Measurements from ENCODE around the gene ZNF335. TPM values are rescaled to one million over a fixed set of nuclear protein-coding genes. Genes with fewer than 3 reads are reported as not detected.
"Not testable (repeated sequence)": the region's sequence is repeated elsewhere in the genome, so short reads cannot be mapped to it uniquely, and the experiment has no call there.

Gene ZNF335
- total RNA-seq, 1 donor from 2014 or later = 6.0 TPM

DNA sequence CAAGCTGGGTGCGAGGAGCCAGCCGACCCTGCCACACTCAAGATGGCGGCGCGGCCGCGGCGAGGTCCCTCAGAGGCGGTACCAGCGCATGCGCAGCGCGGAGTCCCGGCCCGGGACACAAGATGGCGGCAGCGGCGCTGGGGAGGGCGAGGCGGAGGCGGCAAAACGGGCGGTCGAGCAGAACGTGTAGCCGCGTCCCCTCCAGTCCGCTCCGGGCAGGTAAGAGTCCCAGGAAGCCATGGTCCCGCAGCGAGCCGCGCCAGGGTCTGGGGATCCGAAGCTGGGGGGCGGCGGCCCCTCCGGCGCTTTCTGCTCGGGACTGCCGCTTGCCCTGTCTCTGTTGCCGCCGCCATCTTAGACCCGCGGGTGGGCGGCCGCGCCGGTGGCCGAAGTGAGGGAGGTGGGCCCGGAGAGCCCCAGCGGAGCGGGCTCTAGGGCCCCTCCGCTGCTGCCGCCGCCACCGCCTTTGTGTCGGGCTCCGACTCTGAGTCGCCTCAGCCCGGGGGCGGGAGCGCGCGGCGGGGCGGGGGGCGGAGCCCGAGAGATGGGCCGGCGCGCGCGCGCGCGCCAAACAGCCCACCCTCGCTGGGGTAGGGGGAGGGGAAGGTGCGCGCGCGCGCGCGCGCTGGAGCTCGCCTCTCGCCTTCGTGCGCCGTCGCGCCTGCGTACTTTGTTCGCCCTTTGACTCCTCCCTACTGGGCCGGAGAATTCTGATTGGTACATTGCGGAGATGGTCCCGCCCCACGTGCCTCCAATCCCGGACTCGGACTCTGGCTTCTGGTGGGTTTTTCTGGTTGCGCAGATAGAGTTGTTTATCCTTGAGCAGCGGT is 37.2 kb downstream of the ZNF335 start, which contains the start of gene PCIF1:
TSS of gene PCIF1 (plus strand) at position 98 of the 830 bp plus-strand sequence. CDS start 4,317 bp downstream, outside the sequence.
- DNase-seq (ENCODE audit: low read depth in 2 of 2) = peak; percentile 96 to 98

GRCh38 chr20:45934046-45934585 is 37.9 kb downstream of the ZNF335 start:
- DNase-seq (ENCODE audit: low read depth in 2 of 2) = peak; percentile 7 to 59

DNA sequence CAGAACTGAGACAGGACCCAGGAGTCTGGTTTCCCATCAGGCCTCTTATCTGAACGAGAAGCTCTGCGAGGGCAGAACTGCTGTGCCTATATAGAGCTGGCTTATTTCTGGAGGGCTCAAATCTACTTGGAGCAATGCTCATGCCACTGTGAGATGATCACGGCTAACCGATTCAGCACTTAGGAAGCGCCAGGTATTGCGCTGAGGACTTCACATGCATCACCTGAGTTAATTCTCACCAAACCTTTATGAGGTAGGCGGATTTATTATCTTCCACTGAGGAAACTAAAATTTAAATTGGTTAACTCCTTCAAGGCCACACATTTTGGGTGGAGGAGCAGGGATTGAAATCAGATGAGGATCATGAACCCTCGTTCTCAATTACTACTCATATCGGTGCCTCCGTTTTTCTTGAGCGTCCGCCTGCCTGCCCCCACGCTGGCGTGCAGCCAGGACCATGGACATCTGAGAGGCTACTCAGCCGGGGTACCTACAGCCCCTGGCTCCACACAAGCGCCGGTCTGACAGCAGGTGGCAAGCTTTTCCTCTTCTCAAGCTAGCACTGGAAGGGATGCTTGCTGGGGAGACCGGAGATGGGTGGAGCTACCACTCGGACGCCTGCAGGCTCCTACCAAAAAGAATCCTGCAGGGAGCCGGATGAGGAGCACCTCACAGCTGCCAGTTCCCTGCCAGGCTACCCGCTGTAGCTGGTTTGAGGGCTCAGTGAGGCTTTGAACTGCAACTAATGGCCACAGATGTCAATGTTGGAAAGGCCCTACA is 38.5 kb downstream of the ZNF335 start:
- peak; percentile 17 to 71 for DNase-seq (ENCODE audit: low read depth in 2 of 2)

DNA sequence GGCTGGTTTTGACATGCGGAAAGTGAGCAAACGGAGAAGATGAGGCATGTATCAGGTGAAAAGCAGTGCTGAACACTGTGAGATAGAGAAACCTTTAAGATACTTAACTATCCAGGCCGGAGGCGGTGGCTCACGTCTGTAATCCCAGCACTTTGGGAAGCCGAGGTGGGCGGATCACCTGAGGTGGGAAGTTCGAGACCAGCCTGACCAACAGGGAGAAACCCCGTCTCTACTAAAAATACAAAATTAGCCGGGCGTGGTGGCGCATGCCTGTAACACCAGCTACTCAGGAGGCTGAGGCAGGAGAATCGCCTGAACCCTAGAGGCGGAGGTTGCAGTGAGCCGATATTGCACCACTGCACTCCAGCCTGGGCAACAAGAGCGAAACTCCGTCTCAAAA is 40.3 kb downstream of the ZNF335 start:
- not testable (repeated sequence) for DNase-seq (ENCODE audit: low read depth in 2 of 2)

DNA sequence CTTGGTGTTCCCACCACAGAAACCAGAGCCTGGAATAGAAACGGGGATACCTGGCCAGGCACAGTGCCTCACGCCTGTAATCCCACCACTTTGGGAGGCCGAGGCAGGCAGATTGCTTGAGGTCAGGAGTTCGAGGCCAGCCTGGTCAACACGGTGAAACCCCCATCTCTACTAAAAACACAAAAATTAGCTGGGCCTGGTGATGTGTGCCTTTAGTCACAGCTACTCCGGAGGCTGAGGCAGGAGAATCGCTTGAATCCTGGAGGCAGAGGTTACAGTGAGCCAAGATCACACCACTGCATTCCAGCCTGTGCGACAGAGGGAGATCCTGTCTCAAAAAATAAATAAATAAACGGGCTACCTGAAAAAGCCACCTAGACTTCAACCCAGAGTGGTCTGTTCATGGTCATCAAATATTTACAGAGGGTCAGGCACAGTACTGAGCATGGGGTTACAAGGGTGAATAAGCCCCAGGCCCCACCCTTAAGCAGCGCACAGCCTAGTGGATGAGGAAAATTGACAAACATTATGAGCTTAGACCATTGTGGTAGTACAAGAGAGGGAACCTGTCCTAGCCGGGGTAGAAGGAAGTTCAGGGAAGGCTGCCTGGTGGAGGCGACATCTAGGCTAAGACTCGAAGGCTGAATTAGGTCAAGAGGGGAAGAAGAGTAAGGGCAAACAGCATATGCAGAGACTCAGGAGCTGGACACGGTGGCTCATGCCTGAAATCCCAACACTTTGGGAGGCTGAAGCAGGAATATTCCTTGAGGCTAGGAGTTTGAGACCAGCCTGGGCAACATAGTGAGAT is 44.7 kb downstream of the ZNF335 start:
- DNase-seq (ENCODE audit: low read depth in 2 of 2) = no peak

- DNase-seq (ENCODE audit: low read depth in 2 of 2) = no peak
These were observed 45.3 kb downstream of the ZNF335 start for GRCh38 chr20:45926731-45927070.

DNA sequence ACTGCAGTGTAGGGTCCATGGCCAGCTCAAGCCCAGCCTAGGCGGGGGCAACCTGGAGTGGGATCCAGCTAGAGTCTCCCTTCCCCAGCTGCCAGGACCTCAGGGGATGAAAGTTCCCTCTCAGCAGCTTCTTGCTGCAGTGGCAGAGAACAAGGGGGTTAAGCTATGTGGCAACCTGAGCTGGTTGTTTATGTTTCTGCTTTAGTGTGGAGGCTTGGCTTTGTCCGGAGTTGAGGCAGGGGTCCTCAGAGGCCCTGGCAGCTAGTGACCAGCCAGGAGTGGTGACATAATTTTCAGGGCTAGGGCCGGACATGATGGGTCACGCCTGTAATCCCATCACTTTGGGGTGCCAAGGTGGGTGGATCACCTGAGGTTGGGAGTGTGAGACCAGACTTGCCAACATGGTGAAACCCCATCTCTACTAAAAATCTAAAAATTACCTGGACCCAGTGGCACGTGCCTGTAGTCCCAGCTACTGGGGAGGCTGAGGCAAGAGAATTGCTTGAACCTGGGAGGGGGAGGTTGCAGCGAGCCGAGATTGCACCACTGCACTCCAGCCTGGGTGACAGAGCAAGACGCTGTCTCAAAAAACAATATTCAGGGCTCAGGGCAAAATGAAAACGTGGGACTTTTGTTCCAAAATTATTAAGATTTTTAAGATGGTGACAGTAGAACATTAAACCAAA is 46.0 kb downstream of the ZNF335 start:
- DNase-seq (ENCODE audit: low read depth in 2 of 2) = no peak

DNA sequence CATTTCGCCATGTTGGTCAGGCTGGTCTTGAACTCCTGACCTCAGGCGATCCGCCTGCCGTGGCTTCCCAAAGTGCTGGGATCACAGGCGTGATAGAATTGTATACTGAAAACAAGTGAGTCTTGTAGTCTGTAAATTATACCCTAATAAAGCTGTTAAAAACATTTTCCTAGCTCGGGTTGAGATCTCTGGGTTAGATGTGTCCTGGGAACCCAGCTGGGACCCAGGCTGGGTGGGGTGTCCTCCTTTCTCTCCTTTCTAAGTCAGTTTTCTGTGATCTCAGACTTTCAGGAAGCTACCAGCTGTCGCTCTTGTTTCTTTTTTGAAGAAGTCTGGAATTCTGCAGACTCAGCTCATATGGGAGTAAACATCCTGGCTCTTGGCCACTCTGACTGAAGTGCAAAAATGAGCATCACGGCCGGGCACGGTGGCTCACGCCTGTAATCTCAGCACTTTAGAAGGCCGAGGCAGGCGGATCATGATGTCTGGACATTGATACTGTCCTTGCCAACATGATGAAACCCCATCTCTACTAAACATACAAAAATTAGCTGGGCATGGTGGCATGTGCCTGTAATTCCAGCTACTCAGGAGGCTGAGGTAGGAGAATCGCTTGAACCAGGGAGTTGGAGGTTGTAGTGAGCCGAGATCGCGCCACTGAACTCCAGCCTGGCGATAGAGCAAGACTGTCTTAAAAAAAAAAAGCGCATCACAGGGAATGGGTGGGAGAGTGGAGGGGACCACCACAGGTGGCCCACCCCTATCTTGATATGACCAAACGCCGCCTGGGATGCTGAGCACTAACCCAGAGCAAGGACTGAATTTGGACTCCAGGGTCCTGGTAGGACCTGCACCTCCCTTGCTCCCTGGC is 47.4 kb downstream of the ZNF335 start:
- peak; percentile 3 to 66 for DNase-seq (ENCODE audit: low read depth in 2 of 2)

- DNase-seq (ENCODE audit: low read depth in 2 of 2) = no peak
These were observed 50.4 kb downstream of the ZNF335 start for GRCh38 chr20:45921337-45922189.

DNA sequence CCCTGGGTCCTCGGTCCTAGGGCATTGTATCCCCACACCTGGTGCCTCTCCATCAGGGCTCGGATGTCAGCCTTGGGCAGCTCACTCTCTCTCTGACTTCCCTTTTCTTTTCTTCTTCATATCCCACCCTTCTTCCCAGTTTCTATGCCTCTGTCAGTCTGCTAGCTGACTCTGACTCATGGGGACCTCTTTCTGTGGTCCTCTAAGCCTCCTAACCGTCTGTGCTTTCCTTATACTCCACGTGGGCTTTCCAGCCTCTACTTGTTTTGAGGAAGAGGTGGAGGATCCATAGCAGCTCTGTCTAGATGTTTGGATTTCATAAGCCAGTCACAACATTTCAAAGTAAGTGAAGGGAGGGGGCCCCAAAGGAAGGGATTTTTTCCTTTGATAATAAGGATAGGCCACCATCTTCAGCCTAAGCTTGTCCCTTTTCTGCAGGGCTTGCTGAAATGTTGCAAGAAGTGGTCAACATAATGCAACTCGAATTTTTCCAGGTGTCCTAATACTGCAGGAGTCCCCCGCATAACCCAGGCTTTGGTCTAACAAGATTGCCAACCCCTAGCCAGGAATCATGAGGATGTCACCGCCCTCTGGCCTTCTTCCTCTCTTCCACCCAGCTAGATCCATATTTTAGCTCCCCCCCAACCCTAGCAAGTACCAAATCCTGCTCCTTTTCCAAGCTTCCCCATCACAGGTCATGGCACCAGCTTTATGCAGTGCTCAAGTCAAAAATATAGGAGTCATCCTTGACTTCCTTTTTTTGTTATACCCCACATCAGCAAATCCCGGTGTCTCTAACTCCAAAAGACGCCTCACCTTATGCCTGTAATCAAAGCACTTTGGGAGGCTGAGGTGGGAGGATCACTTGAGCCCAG is 51.3 kb downstream of the ZNF335 start:
- DNase-seq (ENCODE audit: low read depth in 2 of 2) = peak in 1 of 2 donors; percentile 24

GRCh38 chr20:45919542-45920399 is 52.2 kb downstream of the ZNF335 start:
- peak; percentile 47 to 90 for DNase-seq (ENCODE audit: low read depth in 2 of 2)

DNA sequence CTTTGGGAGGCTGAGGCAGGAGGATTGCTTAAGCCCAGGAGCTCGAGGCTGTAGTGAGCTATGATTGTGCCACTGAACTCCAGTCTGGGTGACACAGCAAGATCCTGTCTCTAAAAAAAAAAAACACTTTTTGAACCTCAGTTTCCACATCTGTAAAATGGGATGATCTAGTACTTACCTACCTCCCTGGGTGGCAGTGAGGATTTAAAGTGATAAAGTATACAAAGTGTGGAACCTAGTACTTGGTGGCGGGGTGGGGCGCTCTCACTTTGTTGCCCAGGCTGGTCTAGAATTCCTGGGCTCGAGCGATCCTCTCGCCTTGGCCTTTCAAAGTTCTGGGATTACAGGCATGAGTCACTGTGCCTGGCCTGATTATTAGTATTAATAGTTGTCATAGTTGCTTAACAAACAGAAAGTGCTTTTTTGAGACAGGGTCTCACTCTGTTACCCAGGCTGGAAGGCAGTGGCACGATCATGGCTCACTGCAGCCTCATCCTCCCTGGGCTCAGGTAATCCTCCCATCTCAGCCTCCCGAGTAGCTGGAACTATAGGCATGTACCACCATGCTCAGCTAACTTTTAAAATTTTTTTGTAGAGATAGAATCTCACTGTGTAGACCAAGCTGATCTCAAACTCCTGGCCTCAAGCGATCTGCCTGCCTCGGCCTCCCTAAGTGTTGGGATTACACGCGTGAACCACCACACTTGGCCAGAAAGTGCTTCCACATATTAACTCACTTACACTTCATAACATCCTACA is 53.0 kb downstream of the ZNF335 start:
- DNase-seq (ENCODE audit: low read depth in 2 of 2) = no peak

GRCh38 chr20:45918182-45918737 is 53.7 kb downstream of the ZNF335 start:
- DNase-seq (ENCODE audit: low read depth in 2 of 2) = no peak

DNA sequence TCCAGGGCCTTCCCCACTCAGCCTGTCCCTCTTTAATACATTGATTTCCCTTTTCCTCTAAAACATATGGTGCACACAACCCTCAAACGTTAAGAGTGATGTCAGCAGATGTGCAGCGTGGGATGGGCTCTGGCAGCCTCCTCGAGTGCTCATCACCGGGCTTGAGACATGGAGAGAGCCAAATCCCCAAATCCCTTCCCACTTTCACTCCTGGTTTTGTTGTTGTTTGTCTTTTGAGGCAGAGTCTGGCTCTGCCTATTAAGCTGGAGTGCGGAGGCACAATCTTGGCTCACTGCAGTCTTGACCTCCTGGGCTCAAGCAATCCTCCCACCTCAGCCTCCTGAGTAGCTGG is 54.2 kb downstream of the ZNF335 start:
- no peak for DNase-seq (ENCODE audit: low read depth in 2 of 2)

GRCh38 chr20:45913116-45913515 is 58.9 kb downstream of the ZNF335 start:
- DNase-seq (ENCODE audit: low read depth in 2 of 2) = peak in 1 of 2 donors; percentile 80

DNA sequence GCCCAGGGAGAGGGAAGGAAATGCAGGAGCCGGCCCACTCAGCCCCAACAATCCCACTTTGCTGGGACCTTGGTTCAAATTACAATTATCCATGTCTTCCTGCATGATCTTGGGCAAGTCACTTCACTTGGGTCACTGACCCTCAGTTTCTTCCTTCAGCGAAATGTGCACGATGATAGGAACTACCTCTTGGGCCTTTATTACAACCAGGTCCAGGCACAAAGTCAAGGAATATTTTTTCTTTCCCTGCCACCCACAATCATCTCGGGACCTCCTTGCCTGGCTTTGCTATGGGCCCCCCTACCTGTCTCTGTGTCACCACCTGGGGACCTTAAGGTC is 59.7 kb downstream of the ZNF335 start:
- no peak for DNase-seq (ENCODE audit: low read depth in 2 of 2)
